Activated naive CD4-positive, alpha-beta T cell treated with anti-CD3 and anti-CD28 coated beads, Interleukin-2, amount 50 U/mL, for 72 hours (primary cell): ENCODE measurements around the gene ELL2. TPM values are rescaled to one million over a fixed set of nuclear protein-coding genes. Genes with fewer than 3 reads are reported as not detected.
"Not testable (repeated sequence)": the region's sequence is repeated elsewhere in the genome, so short reads cannot be mapped to it uniquely, and the experiment has no call there.

ENCODE experiments used
- ATAC-seq, 2 donors: fragments of 150-1000 bp; cut with Tn5 transposase; 2 replicates each; pipeline ENCODE4 v1.10.0; 2021; ENCODE audit warnings: mild to moderate bottlenecking in 2 of 2, moderate library complexity in 2 of 2
- DNase-seq, 2 donors: peaks; one replicate each; pipeline ENCODE4 v3.0.0; 2021 to 2022; ENCODE audit warnings: low spot score in 2 of 2
- H3K27ac Mint-ChIP-seq, 2 donors: one replicate each; pipeline ENCODE4 v1.8.0; 2022; ENCODE audit warnings: mild to moderate bottlenecking in 2 of 2, mixed read lengths in 2 of 2
- H3K36me3 Mint-ChIP-seq, 2 donors: one replicate each; pipeline ENCODE4 v1.8.0; 2022; ENCODE audit warnings: mixed read lengths in 2 of 2
- H3K9me3 Mint-ChIP-seq, 2 donors: one replicate each; pipeline ENCODE4 v1.8.0; 2022; ENCODE audit warnings: mixed read lengths in 2 of 2
- total RNA-seq, 2 donors: library from RNA; stranded (reverse); gene quantifications; one replicate each; pipeline ENCODE4 v1.2.3, GENCODE V29; 2022

Gene ELL2
- total RNA-seq, 2 donors from 2014 or later: 41.1 to 110 TPM

GRCh38 chr5:95837492-95837891 lies 124.2 kb downstream of the ELL2 start:
- Mint-ChIP-seq H3K27ac (no peak overlapping the region), H3K36me3 (no peaks in the 10 kb centered on the region), H3K9me3 (no peaks in the 10 kb centered on the region)
- ATAC-seq (no peak), DNase-seq (no peak)

GRCh38 chr5:95836971-95837370 lies 124.7 kb downstream of the ELL2 start:
- DNase-seq, ATAC-seq, H3K36me3 Mint-ChIP-seq, H3K9me3 Mint-ChIP-seq, H3K27ac Mint-ChIP-seq: not testable (repeated sequence)

GRCh38 chr5:95836544-95836943 lies 125.1 kb downstream of the ELL2 start:
- ATAC-seq: no peak
- no peaks in the 10 kb centered on the region for H3K9me3 Mint-ChIP-seq
- H3K36me3 Mint-ChIP-seq: no peaks in the 10 kb centered on the region
- DNase-seq: no peak
- H3K27ac Mint-ChIP-seq: no peak overlapping the region

GRCh38 chr5:95835682-95836385 lies 125.8 kb downstream of the ELL2 start:
- Mint-ChIP-seq H3K36me3 (no peaks in the 10 kb centered on the region), H3K9me3 (no peaks in the 10 kb centered on the region), H3K27ac (peak overlapping the region; percentile 78 to 98)
- ATAC-seq: no peak
- DNase-seq: no peak

Other genes with a start within 250 kb of the ELL2 start
- gene RHOBTB3, start 230.5 kb downstream of the ELL2 start, total RNA-seq: 1 to 10 TPM; 6.6 to 9.7 TPM
- 10 to 100 TPM; 28.4 to 48.4 TPM for gene GLRX, start 139.1 kb downstream of the ELL2 start, total RNA-seq